Measurements from ENCODE around the gene QKI.

Gene QKI

DNA sequence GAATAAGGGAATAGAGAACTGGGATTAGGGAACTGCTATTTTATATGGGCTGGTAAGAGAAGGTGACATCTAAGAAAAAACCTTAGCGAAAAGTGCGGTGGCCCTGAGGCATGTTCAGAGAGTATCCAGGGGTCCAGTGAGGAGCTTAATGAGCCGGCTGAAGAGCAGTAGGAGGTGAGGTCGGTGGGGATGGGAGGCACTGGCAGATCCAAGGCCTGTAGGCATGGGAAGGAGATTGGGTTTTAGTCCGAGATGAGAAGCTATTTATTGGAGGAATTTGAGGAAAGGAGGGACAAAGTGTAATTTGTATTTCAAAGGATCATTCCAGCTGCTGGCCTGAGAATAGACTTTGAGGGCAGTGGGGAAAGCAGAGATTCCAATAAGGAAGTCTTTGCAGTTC, 123.8 kb downstream of the QKI start:
- TF ChIP-seq CTCF (IDR thresholded peaks at IDR 0.05): no peak
- Mint-ChIP-seq H3K36me3 (ENCODE audit: low read depth) (peaks cover 30% of the 10 kb centered on the region), H3K9me3 (no peaks in the 10 kb centered on the region), H3K4me1 (peaks cover 13% of the 10 kb centered on the region), H3K4me3 (no peak overlapping the region), H3K27me3 (ENCODE audit: low read depth, poor library complexity) (no peaks in the 10 kb centered on the region), H3K27ac (peak overlapping the region; percentile 34)
- no peak for DNase-seq

GRCh38 chr6:163539101-163539762, 124.7 kb downstream of the QKI start:
- Mint-ChIP-seq H3K9me3 (no peaks in the 10 kb centered on the region), H3K4me1 (peaks cover 13% of the 10 kb centered on the region), H3K4me3 (no peak overlapping the region), H3K27me3 (ENCODE audit: low read depth, poor library complexity) (no peaks in the 10 kb centered on the region), H3K36me3 (ENCODE audit: low read depth) (peaks cover 29% of the 10 kb centered on the region), H3K27ac (no peak overlapping the region)
- DNase-seq: no peak
- TF ChIP-seq CTCF (IDR thresholded peaks at IDR 0.05): no peak

GRCh38 chr6:163543321-163543720, 128.8 kb downstream of the QKI start:
- no peaks in the 10 kb centered on the region for H3K9me3 Mint-ChIP-seq
- no peak for DNase-seq
- H3K36me3 Mint-ChIP-seq (ENCODE audit: low read depth): peaks cover 16% of the 10 kb centered on the region
- no peak for TF ChIP-seq CTCF (IDR thresholded peaks at IDR 0.05)
- H3K27ac Mint-ChIP-seq: no peak overlapping the region
- H3K4me3 Mint-ChIP-seq: no peak overlapping the region
- H3K4me1 Mint-ChIP-seq: peaks cover 3% of the 10 kb centered on the region
- H3K27me3 Mint-ChIP-seq (ENCODE audit: low read depth, poor library complexity): no peaks in the 10 kb centered on the region

- no peak overlapping the region for H3K4me3 Mint-ChIP-seq
- no peak for TF ChIP-seq CTCF (IDR thresholded peaks at IDR 0.05)
- peaks cover 9% of the 10 kb centered on the region for H3K4me1 Mint-ChIP-seq
- no peaks in the 10 kb centered on the region for H3K27me3 Mint-ChIP-seq (ENCODE audit: low read depth, poor library complexity)
- H3K27ac Mint-ChIP-seq: peak overlapping the region; percentile 13
- no peak for DNase-seq
- no peaks in the 10 kb centered on the region for H3K9me3 Mint-ChIP-seq
- peaks cover 27% of the 10 kb centered on the region for H3K36me3 Mint-ChIP-seq (ENCODE audit: low read depth)
Measured at GRCh38 chr6:163545370-163545769, 130.9 kb downstream of the QKI start.

GRCh38 chr6:163547287-163547686, 132.8 kb downstream of the QKI start:
- Mint-ChIP-seq H3K4me3 (no peak overlapping the region), H3K4me1 (peaks cover 9% of the 10 kb centered on the region), H3K36me3 (ENCODE audit: low read depth) (peaks cover 44% of the 10 kb centered on the region), H3K9me3 (no peaks in the 10 kb centered on the region), H3K27me3 (ENCODE audit: low read depth, poor library complexity) (no peaks in the 10 kb centered on the region), H3K27ac (no peak overlapping the region)
- TF ChIP-seq CTCF (IDR thresholded peaks at IDR 0.05): no peak
- DNase-seq: no peak

GRCh38 chr6:163548624-163549023, 134.1 kb downstream of the QKI start:
- Mint-ChIP-seq H3K9me3 (no peaks in the 10 kb centered on the region), H3K36me3 (ENCODE audit: low read depth) (peaks cover 57% of the 10 kb centered on the region), H3K4me1 (peaks cover 9% of the 10 kb centered on the region), H3K4me3 (no peak overlapping the region), H3K27ac (peak overlapping the region; percentile 23), H3K27me3 (ENCODE audit: low read depth, poor library complexity) (peaks cover 2% of the 10 kb centered on the region)
- no peak for TF ChIP-seq CTCF (IDR thresholded peaks at IDR 0.05)
- DNase-seq: no peak
